PC-3 (cell line): ENCODE results near the gene ZBTB7A. TPM values are rescaled to one million over a fixed set of nuclear protein-coding genes. Genes with fewer than 3 reads are reported as not detected.
A peak's percentile ranks its signal among the peaks of the same experiment; 100 is the strongest.

Source experiments
- ATAC-seq: fragments of 200-7000 bp; cut with Tn5 transposase; 2 replicates; pipeline ENCODE4 v1.9.1; 2020; ENCODE audit warnings: mild to moderate bottlenecking, moderate library complexity
- BruUV-seq: library from RNA; stranded (reverse); fragments of 400-500 nt; replicated peaks from 2 replicates; lab custom pipeline; 2021; lab: Mats Ljungman, UMichigan
- CTCF ChIA-PET: fragments of 300-600 bp; sonication (Branson Sonifier 250); formaldehyde crosslinking; loops from one replicate; lab custom pipeline; 2022; ENCODE audit warnings: antibody characterized with exemption; lab: Charles Lee
- POLR2A ChIA-PET: fragments of 300-600 bp; sonication (Branson Sonifier 250); formaldehyde crosslinking; loops from one replicate; lab custom pipeline; 2022; ENCODE audit warnings: antibody characterized with exemption; ENCODE audit not compliant: unreplicated experiment; lab: Charles Lee
- DNase-seq: peaks from one replicate; pipeline ENCODE4 v3.0.0-alpha.2; 2015
- H2AFZ ChIP-seq: fragments of 300-600 bp; sonication (generic); 2 replicates; pipeline ENCODE4 v1.6.0; 2016; ENCODE audit warnings: antibody characterized with exemption, low read length
- H3F3A ChIP-seq: fragments of 300-600 bp; sonication (generic); one replicate; pipeline ENCODE4 v1.6.0; 2017; ENCODE audit warnings: antibody characterized with exemption, low read length, control low read depth, mild to moderate bottlenecking; ENCODE audit not compliant: unreplicated experiment
- H3K27ac ChIP-seq: fragments of 300-600 bp; sonication (generic); 2 replicates; pipeline ENCODE4 v1.5.1; 2016; ENCODE audit warnings: mild to moderate bottlenecking, low read length
- H3K27me3 ChIP-seq: fragments of 300-600 bp; sonication (generic); 2 replicates; pipeline ENCODE4 v1.6.1; 2016; ENCODE audit warnings: low read length, mixed read lengths
- H3K36me3 ChIP-seq: fragments of 300-600 bp; sonication (generic); 2 replicates; pipeline ENCODE4 v1.6.1; 2016; ENCODE audit warnings: low read depth, mixed run types, low read length, mixed read lengths
- H3K4me1 ChIP-seq: fragments of 300-600 bp; sonication (generic); 2 replicates; pipeline ENCODE4 v1.5.1; 2016; ENCODE audit warnings: low read length; ENCODE audit not compliant: insufficient read depth
- H3K4me2 ChIP-seq: fragments of 300-600 bp; sonication (generic); 2 replicates; pipeline ENCODE4 v1.6.0; 2016; ENCODE audit warnings: low read length
- H3K4me3 ChIP-seq: fragments of 300-600 bp; sonication (generic); 2 replicates; pipeline ENCODE4 v1.5.1; 2016; ENCODE audit warnings: mild to moderate bottlenecking, low read length, mixed read lengths
- H3K79me2 ChIP-seq: fragments of 300-600 bp; sonication (generic); 2 replicates; pipeline ENCODE4 v1.6.1; 2017; ENCODE audit warnings: low read length, mixed read lengths
- H3K9ac ChIP-seq: fragments of 300-600 bp; sonication (generic); 2 replicates; pipeline ENCODE4 v1.6.0; 2016; ENCODE audit warnings: mild to moderate bottlenecking, low read length
- H3K9me2 ChIP-seq: fragments of 300-600 bp; sonication (generic); replicated peaks from 2 replicates; pipeline ENCODE4 v1.6.1; 2016; ENCODE audit warnings: mixed run types, low read length, mixed read lengths
- H3K9me3 ChIP-seq: fragments of 300-600 bp; sonication (generic); 2 replicates; pipeline ENCODE4 v1.6.1; 2016; ENCODE audit warnings: low read length, mixed read lengths
- H4K20me1 ChIP-seq: fragments of 300-600 bp; sonication (generic); 2 replicates; pipeline ENCODE4 v1.6.1; 2016; ENCODE audit warnings: low read length, mixed read lengths
- CTCF ChIP-seq: fragments of 300-600 bp; sonication (generic); conservative IDR thresholded peaks from 2 replicates; pipeline ENCODE4 v1.5.1; 2017; ENCODE audit warnings: antibody characterized with exemption, low read depth, mild to moderate bottlenecking, low read length
- EZH2 ChIP-seq: fragments of 300-600 bp; sonication (generic); IDR thresholded peaks from one replicate; pipeline ENCODE4 v1.6.1; 2017; ENCODE audit warnings: antibody characterized with exemption, mild to moderate bottlenecking, low read length; ENCODE audit not compliant: unreplicated experiment
- EZH2phosphoT487 ChIP-seq: fragments of 300-600 bp; sonication (generic); IDR thresholded peaks from 2 replicates; pipeline ENCODE4 v1.6.1; 2018; ENCODE audit warnings: mild to moderate bottlenecking, antibody characterized with exemption, low read length, borderline replicate concordance
- intact Hi-C: fragments of 100-400 bp; cut with micrococcal nuclease; formaldehyde crosslinking; loops from 2 replicates; pipeline ENCODE4 v1.9.0; 2023
- total RNA-seq: library from RNA; depleted of rRNA; stranded (reverse); fragments of >200 nt; gene quantifications from 2 replicates; pipeline ENCODE4 v1.2.3, GENCODE V29; 2014

ZBTB7A gene
- total RNA-seq, 1 experiment from 2014 or later, result 16.7 TPM

GRCh38 chr19:4054441-4055208, 12.1 kb downstream of the ZBTB7A start:
- H3K9ac ChIP-seq, result no peak overlapping the region
- no peaks in the 10 kb centered on the region for H3K27me3 ChIP-seq
- intact Hi-C loops, result no loop called here
- H3K4me3 ChIP-seq, result no peak overlapping the region
- H3K27ac ChIP-seq, result no peak overlapping the region
- DNase-seq (no peak), ATAC-seq (no peak)
- peaks cover 91% of the 10 kb centered on the region for H3K79me2 ChIP-seq
- no peak overlapping the region for H2AFZ ChIP-seq
- H4K20me1 ChIP-seq, result peaks cover 5% of the 10 kb centered on the region; the same call in 1 of the 2 replicates
- peaks cover 9% of the 10 kb centered on the region for H3K36me3 ChIP-seq
- CTCF ChIA-PET, result no interaction called here
- H3K9me2 ChIP-seq, result no peaks in the 10 kb centered on the region
- peaks cover 39% of the 10 kb centered on the region for H3K4me1 ChIP-seq
- H3F3A ChIP-seq, result no peaks in the 10 kb centered on the region
- no peaks in the 10 kb centered on the region for H3K9me3 ChIP-seq
- H3K4me2 ChIP-seq, result no peak overlapping the region
- TF ChIP-seq EZH2 (no peak), CTCF (no peak), EZH2phosphoT487 (no peak)
- BruUV-seq, result no TSS peak
- POLR2A ChIA-PET, result no interaction called here

- peaks cover 5% of the 10 kb centered on the region; the same call in 1 of the 2 replicates for H4K20me1 ChIP-seq
- H3K4me1 ChIP-seq, result peaks cover 33% of the 10 kb centered on the region
- no peaks in the 10 kb centered on the region for H3K27me3 ChIP-seq
- H3K4me2 ChIP-seq, result peak overlapping the region; percentile 50
- H3K36me3 ChIP-seq, result peaks cover 9% of the 10 kb centered on the region
- ChIA-PET CTCF (no interaction called here), POLR2A (no interaction called here)
- no peak for TF ChIP-seq EZH2
- no peak for TF ChIP-seq CTCF
- no peak for TF ChIP-seq EZH2phosphoT487
- H3K9ac ChIP-seq, result no peak overlapping the region
- no peaks in the 10 kb centered on the region for H3F3A ChIP-seq
- intact Hi-C loops, result no loop called here
- no peak overlapping the region for H3K4me3 ChIP-seq
- BruUV-seq, result no TSS peak
- no peak for ATAC-seq
- peaks cover 89% of the 10 kb centered on the region for H3K79me2 ChIP-seq
- H3K9me3 ChIP-seq, result no peaks in the 10 kb centered on the region
- no peaks in the 10 kb centered on the region for H3K9me2 ChIP-seq
- DNase-seq, result no peak
- H2AFZ ChIP-seq, result no peak overlapping the region
- H3K27ac ChIP-seq, result peak overlapping the region; percentile 99
Measured at GRCh38 chr19:4053423-4054324, 13.0 kb downstream of the ZBTB7A start.
